Esophagus squamous epithelium (tissue), 4 donors: ENCODE results near the gene KAZN.

ENCODE experiments used
- CTCF ChIP-seq, 6 experiments: fragments of 450-650 bp in 4 of 6; fragments of 200-600 bp in 2 of 6; sonication (generic) in 2 of 6; IDR thresholded peaks; one replicate each; pipeline ENCODE4 v1.5.1; 2016 to 2019; ENCODE audit warnings: antibody characterized with exemption in 6 of 6, mild to moderate bottlenecking in 4 of 6, moderate library complexity in 4 of 6
- POLR2A ChIP-seq, 4 donors: fragments of 450-650 bp; IDR thresholded peaks; one replicate each; pipeline ENCODE4 v1.6.1; 2017; ENCODE audit warnings: antibody characterized with exemption in 4 of 4, mild to moderate bottlenecking in 4 of 4, moderate library complexity in 3 of 4

GRCh38 chr1:15123270-15123669 is 524.8 kb downstream of the KAZN start:
- TF ChIP-seq CTCF (IDR thresholded peaks at IDR 0.05): no peak
- TF ChIP-seq POLR2A (IDR thresholded peaks at IDR 0.05): no peak
